DND-41 (cell line): ENCODE measurements around the gene MTM1.

Experiments
- CTCF ChIP-seq: IDR thresholded peaks from 2 replicates; pipeline ENCODE4 v1.5.1; 2012; ENCODE audit warnings: borderline replicate concordance, low read length, moderate library complexity, mild to moderate bottlenecking; ENCODE audit not compliant: poor library complexity, severe bottlenecking; ENCODE audit errors: extremely low read depth
- EZH2 ChIP-seq: IDR thresholded peaks from 3 replicates; pipeline ENCODE4 v1.6.1; 2012; ENCODE audit warnings: borderline replicate concordance, low read depth, mild to moderate bottlenecking, moderate library complexity, low read length, inconsistent platforms; ENCODE audit not compliant: severe bottlenecking

GRCh38 chrX:150644422-150644821 lies 76.0 kb downstream of the MTM1 start:
- TF ChIP-seq CTCF (no peak), EZH2 (no peak)
